K562 (cell line): ENCODE results near the gene CYBRD1. TPM values are rescaled to one million over a fixed set of nuclear protein-coding genes. Genes with fewer than 3 reads are reported as not detected.

Experiments
- CBX3 ChIP-seq, 2 experiments: IDR thresholded peaks; 1 replicate in 1 of 2; 2 replicates in 1 of 2; pipeline ENCODE4 v1.6.1; 2012; ENCODE audit warnings: inconsistent platforms in 2 of 2, low read length in 2 of 2, borderline replicate concordance in 1 of 2, control low read depth in 1 of 2
- DIDO1 ChIP-seq: fragments of 450-650 bp; IDR thresholded peaks from 2 replicates; pipeline ENCODE4 v1.6.1; 2016; ENCODE audit warnings: low read depth, missing biosample characterization, missing genetic modification characterization
- EP300 ChIP-seq: IDR thresholded peaks from 2 replicates; pipeline ENCODE4 v1.6.1; 2012; ENCODE audit warnings: low read length, improper control_type of control experiment
- GTF2A2 ChIP-seq: IDR thresholded peaks from 2 replicates; pipeline ENCODE4 v1.6.1; 2016; ENCODE audit warnings: mild to moderate bottlenecking, missing genetic modification characterization, missing compliant biosample characterization
- HMGN3 ChIP-seq: IDR thresholded peaks from 2 replicates; pipeline ENCODE4 v1.6.1; 2011; ENCODE audit warnings: borderline replicate concordance, low read depth, mild to moderate bottlenecking, mixed read lengths, low read length; ENCODE audit not compliant: insufficient read length; ENCODE audit errors: extremely low read depth
- NEUROD1 ChIP-seq: fragments of 150-350 bp; IDR thresholded peaks from 2 replicates; pipeline ENCODE4 v1.6.1; 2014; ENCODE audit warnings: borderline replicate concordance, low read length, low read depth; ENCODE audit not compliant: partially characterized antibody
- POLR2AphosphoS5 ChIP-seq: IDR thresholded peaks from 2 replicates; pipeline ENCODE4 v1.6.1; 2011; ENCODE audit warnings: mild to moderate bottlenecking, low read depth, low read length, moderate library complexity; ENCODE audit not compliant: control insufficient read depth, insufficient read depth
- POU5F1 ChIP-seq: fragments of 150-350 bp; IDR thresholded peaks from 2 replicates; pipeline ENCODE4 v1.6.1; 2014; ENCODE audit warnings: borderline replicate concordance, low read length, low read depth, mild to moderate bottlenecking; ENCODE audit not compliant: partially characterized antibody
- RNF219 ChIP-seq: fragments of 250-450 bp; sonication (Bioruptor Pico); IDR thresholded peaks from 2 replicates; pipeline ENCODE4 v1.5.0; 2022; ENCODE audit warnings: mild to moderate bottlenecking
- SMAD4 ChIP-seq: fragments of 250-450 bp; sonication (Bioruptor Pico); conservative IDR thresholded peaks from 2 replicates; pipeline ENCODE4 v1.8.0; 2021; ENCODE audit warnings: inconsistent platforms, mild to moderate bottlenecking, moderate library complexity
- SREBF2 ChIP-seq: sonication (generic); formaldehyde crosslinking; IDR thresholded peaks from 2 replicates; pipeline ENCODE4 v1.4.0; 2020; ENCODE audit warnings: mild to moderate bottlenecking, missing genetic modification reagents
- TCF7L2 ChIP-seq: fragments of 150-350 bp; IDR thresholded peaks from 2 replicates; pipeline ENCODE4 v1.6.1; 2016; ENCODE audit warnings: low read depth, mild to moderate bottlenecking, low read length, moderate library complexity
- TEAD4 ChIP-seq, 2 experiments: sonication (generic) in 1 of 2; formaldehyde crosslinking in 1 of 2; IDR thresholded peaks; 2 replicates each; pipeline versions ENCODE4 v1.6.1 to v1.8.0; 2012 to 2022; ENCODE audit warnings: borderline replicate concordance in 1 of 2, inconsistent platforms in 1 of 2, low read length in 1 of 2, mild to moderate bottlenecking in 1 of 2, missing genetic modification reagents in 1 of 2
- ZNF512 ChIP-seq: IDR thresholded peaks from 2 replicates; pipeline ENCODE4 v1.6.1; 2016; ENCODE audit warnings: missing genetic modification characterization, missing compliant biosample characterization
- ZNF785 ChIP-seq: fragments of 250-450 bp; sonication (Bioruptor Pico); IDR thresholded peaks from 2 replicates; pipeline ENCODE4 v1.4.0; 2020; ENCODE audit warnings: mild to moderate bottlenecking
- ZZZ3 ChIP-seq: fragments of 450-650 bp; IDR thresholded peaks from 2 replicates; pipeline ENCODE4 v1.6.1; 2016; ENCODE audit warnings: antibody characterized with exemption, mild to moderate bottlenecking, moderate library complexity
- polyA plus RNA-seq, 8 experiments: library from polyadenylated mRNA; depleted of rRNA in 4 of 8; stranded (reverse) in 5 of 8; unstranded in 3 of 8; fragments of >200 nt; fragmentation: Nextera tagmentation in 2 of 8; fragmentation: Illumina TruSeq in 1 of 8; extraction: Ambion mirVana in 2 of 8; extraction: Trizol in 1 of 8; gene quantifications; 2 replicates each; pipeline versions ENCODE4 v1.2.1 to v1.2.3, GENCODE V29; 2011 to 2014; ENCODE audit warnings: inconsistent platforms in 1 of 8, missing spikeins in 1 of 8
- total RNA-seq, 7 experiments: library from RNA; depleted of rRNA in 6 of 7; stranded (reverse); fragments of >200 nt in 6 of 7; fragmentation: Illumina TruSeq in 2 of 7; extraction: Trizol in 2 of 7; gene quantifications; 2 replicates each; pipeline versions ENCODE4 v1.2.1 to v1.2.3, GENCODE V29; 2011 to 2021; ENCODE audit warnings: low replicate concordance in 1 of 7
- TF ChIP-seq, protein P1 (sequence below): IDR thresholded peaks from 2 replicates; pipeline ENCODE4 v1.6.1; 2014; ENCODE audit warnings: antibody characterized with exemption
- TF ChIP-seq, protein P2 (sequence below): fragments of 250-450 bp; sonication (Bioruptor Pico); IDR thresholded peaks from 2 replicates; pipeline ENCODE4 v1.4.0; 2020; ENCODE audit warnings: mild to moderate bottlenecking, moderate library complexity, borderline replicate concordance

Gene CYBRD1
- total and polyA plus RNA-seq, 9 of the 15 experiments (the other 6 are each of a cell fraction or from before 2014, with no cell fraction given): 9.6 to 22.4 (median 15.6) TPM

- TF ChIP-seq, protein P1, sequence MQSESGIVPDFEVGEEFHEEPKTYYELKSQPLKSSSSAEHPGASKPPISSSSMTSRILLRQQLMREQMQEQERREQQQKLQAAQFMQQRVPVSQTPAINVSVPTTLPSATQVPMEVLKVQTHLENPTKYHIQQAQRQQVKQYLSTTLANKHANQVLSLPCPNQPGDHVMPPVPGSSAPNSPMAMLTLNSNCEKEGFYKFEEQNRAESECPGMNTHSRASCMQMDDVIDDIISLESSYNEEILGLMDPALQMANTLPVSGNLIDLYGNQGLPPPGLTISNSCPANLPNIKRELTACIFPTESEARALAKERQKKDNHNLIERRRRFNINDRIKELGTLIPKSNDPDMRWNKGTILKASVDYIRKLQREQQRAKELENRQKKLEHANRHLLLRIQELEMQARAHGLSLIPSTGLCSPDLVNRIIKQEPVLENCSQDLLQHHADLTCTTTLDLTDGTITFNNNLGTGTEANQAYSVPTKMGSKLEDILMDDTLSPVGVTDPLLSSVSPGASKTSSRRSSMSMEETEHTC: no peak
- TF ChIP-seq EP300: no peak
- TF ChIP-seq SMAD4: peak; percentile 90
- no peak for TF ChIP-seq POLR2AphosphoS5
- TF ChIP-seq ZNF512: no peak
- TF ChIP-seq TEAD4 (IDR thresholded peaks at IDR 0.05; ENCODE audit: low read length): no peak
- TF ChIP-seq TEAD4 (CRISPR knock-in tag; IDR thresholded peaks at IDR 0.05; ENCODE audit: borderline replicate concordance): no peak
- no peak for TF ChIP-seq NEUROD1
- TF ChIP-seq, protein P2, sequence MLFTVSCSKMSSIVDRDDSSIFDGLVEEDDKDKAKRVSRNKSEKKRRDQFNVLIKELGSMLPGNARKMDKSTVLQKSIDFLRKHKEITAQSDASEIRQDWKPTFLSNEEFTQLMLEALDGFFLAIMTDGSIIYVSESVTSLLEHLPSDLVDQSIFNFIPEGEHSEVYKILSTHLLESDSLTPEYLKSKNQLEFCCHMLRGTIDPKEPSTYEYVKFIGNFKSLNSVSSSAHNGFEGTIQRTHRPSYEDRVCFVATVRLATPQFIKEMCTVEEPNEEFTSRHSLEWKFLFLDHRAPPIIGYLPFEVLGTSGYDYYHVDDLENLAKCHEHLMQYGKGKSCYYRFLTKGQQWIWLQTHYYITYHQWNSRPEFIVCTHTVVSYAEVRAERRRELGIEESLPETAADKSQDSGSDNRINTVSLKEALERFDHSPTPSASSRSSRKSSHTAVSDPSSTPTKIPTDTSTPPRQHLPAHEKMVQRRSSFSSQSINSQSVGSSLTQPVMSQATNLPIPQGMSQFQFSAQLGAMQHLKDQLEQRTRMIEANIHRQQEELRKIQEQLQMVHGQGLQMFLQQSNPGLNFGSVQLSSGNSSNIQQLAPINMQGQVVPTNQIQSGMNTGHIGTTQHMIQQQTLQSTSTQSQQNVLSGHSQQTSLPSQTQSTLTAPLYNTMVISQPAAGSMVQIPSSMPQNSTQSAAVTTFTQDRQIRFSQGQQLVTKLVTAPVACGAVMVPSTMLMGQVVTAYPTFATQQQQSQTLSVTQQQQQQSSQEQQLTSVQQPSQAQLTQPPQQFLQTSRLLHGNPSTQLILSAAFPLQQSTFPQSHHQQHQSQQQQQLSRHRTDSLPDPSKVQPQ: no peak
- TF ChIP-seq SREBF2 (CRISPR knock-in tag): no peak
- TF ChIP-seq ZZZ3: no peak
- TF ChIP-seq CBX3 (IDR thresholded peaks at IDR 0.05; ENCODE audit: borderline replicate concordance in 1 of 2, low read length in 2 of 2): no peak
- TF ChIP-seq GTF2A2 (tag): peak; percentile 86
- TF ChIP-seq TCF7L2: no peak
- no peak for TF ChIP-seq HMGN3
- no peak for TF ChIP-seq POU5F1
- TF ChIP-seq ZNF785 (CRISPR knock-in tag): no peak
- TF ChIP-seq DIDO1 (tag): peak; percentile 54; the same call in 1 of the 2 replicates
- no peak for TF ChIP-seq RNF219 (CRISPR knock-in tag)
These were observed 56.0 kb downstream of the CYBRD1 start (continued) for GRCh38 chr2:171578127-171578803.
